ENCODE results near the gene CAMTA1. TPM values are rescaled to one million over a fixed set of nuclear protein-coding genes. Genes with fewer than 3 reads are reported as not detected.

CAMTA1 gene
- total RNA-seq, 1 experiment from 2014 or later, result 69.5 TPM

DNA sequence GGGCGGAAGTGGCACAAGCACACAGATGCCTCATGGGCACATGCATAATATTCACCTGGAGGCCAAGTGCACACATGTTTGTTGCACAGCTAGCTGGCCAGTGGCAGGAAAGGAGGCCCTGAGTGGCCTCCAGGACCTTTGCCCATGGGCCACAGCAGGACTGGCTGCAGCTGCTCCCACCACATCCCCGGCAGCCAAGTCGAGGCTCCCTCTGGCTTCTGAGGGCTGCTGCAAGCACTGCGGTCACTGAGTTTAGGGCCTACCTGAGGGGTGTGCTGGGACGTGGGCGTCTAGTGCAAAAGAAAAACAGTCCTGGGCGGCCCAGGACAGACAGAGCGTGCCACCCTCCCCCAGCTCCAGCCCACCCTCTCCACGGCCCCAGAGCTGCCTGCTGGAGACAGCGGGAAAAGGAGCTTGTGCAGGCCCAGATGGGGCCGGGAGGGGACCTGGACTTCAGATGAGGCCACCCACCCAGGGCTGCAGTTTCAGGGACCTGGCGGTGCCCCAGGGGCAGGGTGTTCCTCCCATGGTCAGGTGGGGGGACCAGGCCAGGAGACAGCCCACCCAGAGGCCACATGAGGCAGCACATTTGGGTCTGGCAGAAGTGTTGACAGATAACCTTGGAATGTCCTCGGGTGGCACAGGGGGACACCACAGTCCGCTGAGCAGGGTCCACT is 720.0 kb downstream of the CAMTA1 start:
- H3K9ac ChIP-seq (ENCODE audit: low read length), result no peak overlapping the region
- ATAC-seq (no peak; the same call in 1 of the 2 replicates), DNase-seq (ENCODE audit: low read depth, low spot score) (no peak)
- CTCF ChIA-PET, result no interaction called here
- H3K4me2 ChIP-seq (ENCODE audit: low read length), result no peak overlapping the region
- RAD21 ChIA-PET (ENCODE audit: low non-redundant PET in 1 of 2, low total read pairs in 2 of 2, uncharacterized antibody in 2 of 2, unreplicated experiment in 2 of 2), result no interaction called here
- H3K9me3 ChIP-seq (ENCODE audit: control insufficient read depth in 1 of 2, insufficient read depth in 1 of 2, low read depth in 1 of 2, low read length in 2 of 2), result no peaks in the 10 kb centered on the region
- no peak for TF ChIP-seq REST (IDR thresholded peaks at IDR 0.05; ENCODE audit: low read depth)
- TF ChIP-seq EZH2 (IDR thresholded peaks at IDR 0.05), result no peak
- TF ChIP-seq EZH2phosphoT487 (IDR thresholded peaks at IDR 0.05; ENCODE audit: borderline replicate concordance), result no peak
- TF ChIP-seq EGR1 (IDR thresholded peaks at IDR 0.05; ENCODE audit: low read depth), result no peak
- no TSS peak for BruUV-seq (replicated peaks)
- H3K27me3 ChIP-seq (ENCODE audit: insufficient read depth, low read length), result no peaks in the 10 kb centered on the region
- no peaks in the 10 kb centered on the region for H3K4me1 ChIP-seq (ENCODE audit: control insufficient read depth in 1 of 2, insufficient read depth in 2 of 2, low read length in 2 of 2)
- H2AFZ ChIP-seq (ENCODE audit: low read depth, low read length, poor library complexity, severe bottlenecking), result no peak overlapping the region
- H3K4me3 ChIP-seq (replicated peaks in 1 of 2; ENCODE audit: low read depth in 1 of 2, low read length in 2 of 2), result no peak overlapping the region
- POLR2A ChIA-PET, result no interaction called here
- H3K79me2 ChIP-seq (ENCODE audit: insufficient read depth, low read length), result no peaks in the 10 kb centered on the region
- no peaks in the 10 kb centered on the region for H3K36me3 ChIP-seq (ENCODE audit: control insufficient read depth in 1 of 2, insufficient read depth in 2 of 2, low read length in 2 of 2)
- intact Hi-C loops (cut with micrococcal nuclease), result no loop called here
- H3K9me2 ChIP-seq (ENCODE audit: insufficient read depth), result no peaks in the 10 kb centered on the region
- no peaks in the 10 kb centered on the region for H4K20me1 ChIP-seq (ENCODE audit: insufficient read depth)
- no peak overlapping the region for H3K27ac ChIP-seq (ENCODE audit: low read depth, low read length)

DNA sequence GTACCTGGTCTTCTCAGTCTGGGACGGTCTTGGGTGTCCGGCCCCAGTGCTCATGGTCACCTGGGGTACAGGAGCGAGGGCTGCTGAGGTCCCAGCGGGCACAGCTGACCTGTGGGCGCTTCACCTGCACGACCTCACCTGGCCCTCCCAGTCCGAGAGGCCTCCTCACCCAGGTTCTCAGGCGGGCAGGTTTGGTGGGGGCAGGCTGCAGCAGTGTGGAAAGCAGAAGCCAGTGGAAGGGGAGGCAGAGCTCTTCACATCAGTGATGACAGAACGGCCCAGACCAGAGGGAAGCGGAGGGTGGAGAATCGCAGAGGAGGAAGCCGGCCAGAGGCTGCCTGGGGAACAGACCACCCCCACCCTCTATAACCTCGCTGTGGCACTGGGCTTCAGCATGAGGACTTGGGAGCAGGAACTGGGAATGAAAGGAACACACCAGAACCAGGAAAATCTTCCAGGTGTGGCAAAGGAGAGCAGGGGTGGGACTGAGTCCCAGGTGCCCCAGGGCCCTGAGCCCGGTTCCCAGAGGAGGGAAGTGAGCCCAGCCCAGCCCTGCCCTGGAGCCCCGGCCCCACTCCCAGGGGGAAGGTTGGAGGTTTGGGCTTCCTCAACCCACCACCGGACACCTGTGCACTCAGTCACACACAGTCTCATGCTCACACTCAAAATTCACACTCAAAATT is 720.7 kb downstream of the CAMTA1 start:
- no peak overlapping the region for H3K4me3 ChIP-seq (replicated peaks in 1 of 2; ENCODE audit: low read depth in 1 of 2, low read length in 2 of 2)
- no peak overlapping the region for H3K4me2 ChIP-seq (ENCODE audit: low read length)
- H4K20me1 ChIP-seq (ENCODE audit: insufficient read depth), result no peaks in the 10 kb centered on the region
- H3K27me3 ChIP-seq (ENCODE audit: insufficient read depth, low read length), result no peaks in the 10 kb centered on the region
- RAD21 ChIA-PET (ENCODE audit: low non-redundant PET in 1 of 2, low total read pairs in 2 of 2, uncharacterized antibody in 2 of 2, unreplicated experiment in 2 of 2), result no interaction called here
- H3K9ac ChIP-seq (ENCODE audit: low read length), result no peak overlapping the region
- H2AFZ ChIP-seq (ENCODE audit: low read depth, low read length, poor library complexity, severe bottlenecking), result no peak overlapping the region
- CTCF ChIA-PET, result no interaction called here
- H3K79me2 ChIP-seq (ENCODE audit: insufficient read depth, low read length), result no peaks in the 10 kb centered on the region
- H3K4me1 ChIP-seq (ENCODE audit: control insufficient read depth in 1 of 2, insufficient read depth in 2 of 2, low read length in 2 of 2), result no peaks in the 10 kb centered on the region
- ATAC-seq (no peak), DNase-seq (ENCODE audit: low read depth, low spot score) (no peak)
- intact Hi-C loops (cut with micrococcal nuclease), result no loop called here
- no peak overlapping the region for H3K27ac ChIP-seq (ENCODE audit: low read depth, low read length)
- no peaks in the 10 kb centered on the region for H3K9me2 ChIP-seq (ENCODE audit: insufficient read depth)
- POLR2A ChIA-PET, result no interaction called here
- H3K9me3 ChIP-seq (ENCODE audit: control insufficient read depth in 1 of 2, insufficient read depth in 1 of 2, low read depth in 1 of 2, low read length in 2 of 2), result no peaks in the 10 kb centered on the region
- no peaks in the 10 kb centered on the region for H3K36me3 ChIP-seq (ENCODE audit: control insufficient read depth in 1 of 2, insufficient read depth in 2 of 2, low read length in 2 of 2)
- BruUV-seq (replicated peaks), result no TSS peak
- TF ChIP-seq SRF (IDR thresholded peaks at IDR 0.05; ENCODE audit: low read depth) (no peak), ZBTB33 (IDR thresholded peaks at IDR 0.05; ENCODE audit: extremely low read depth, insufficient replicate concordance, low read length) (no peak), ELF1 (IDR thresholded peaks at IDR 0.05; ENCODE audit: borderline replicate concordance, low read depth) (no peak), JUND (IDR thresholded peaks at IDR 0.05) (no peak), RAD21 (IDR thresholded peaks at IDR 0.05; ENCODE audit: low read depth) (no peak), TCF7L2 (IDR thresholded peaks at IDR 0.05; ENCODE audit: borderline replicate concordance, extremely low read depth, insufficient read depth, insufficient read length) (no peak), POLR2AphosphoS5 (IDR thresholded peaks at IDR 0.05; ENCODE audit: low read depth, low read length) (no peak)
- TF ChIP-seq, protein P1, sequence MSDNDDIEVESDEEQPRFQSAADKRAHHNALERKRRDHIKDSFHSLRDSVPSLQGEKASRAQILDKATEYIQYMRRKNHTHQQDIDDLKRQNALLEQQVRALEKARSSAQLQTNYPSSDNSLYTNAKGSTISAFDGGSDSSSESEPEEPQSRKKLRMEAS (IDR thresholded peaks at IDR 0.05), result no peak

All from HCT116 (cell line).